Esophagus squamous epithelium (tissue), 5 donors: ENCODE measurements around the gene CDHR3. TPM values are rescaled to one million over a fixed set of nuclear protein-coding genes. Genes with fewer than 3 reads are reported as not detected.
"Not testable (repeated sequence)": the region's sequence is repeated elsewhere in the genome, so short reads cannot be mapped to it uniquely, and the experiment has no call there.

ENCODE experiments used
- DNase-seq: peaks from one replicate; lab custom pipeline; 2025; lab: John Stamatoyannopoulos, UW
- H3K27ac ChIP-seq, 4 donors: fragments of 200-600 bp; sonication (generic); one replicate each; pipeline ENCODE4 v1.5.1; 2016 to 2019; ENCODE audit warnings: mild to moderate bottlenecking in 1 of 4
- H3K27me3 ChIP-seq, 4 donors: fragments of 200-600 bp; sonication (generic); 1 replicate in 3 of 4; 2 replicates in 1 of 4; pipeline versions ENCODE4 v1.5.1 to v1.6.0; 2017 to 2021; ENCODE audit warnings: antibody characterized with exemption in 1 of 4
- H3K36me3 ChIP-seq, 3 donors: fragments of 200-600 bp; sonication (generic); one replicate each; pipeline ENCODE4 v1.5.1; 2016 to 2019
- H3K4me1 ChIP-seq, 3 donors: fragments of 200-600 bp; sonication (generic); one replicate each; pipeline ENCODE4 v1.5.1; 2017 to 2019
- H3K4me3 ChIP-seq, 4 donors: fragments of 200-600 bp; sonication (generic); 1 replicate in 3 of 4; 2 replicates in 1 of 4; pipeline ENCODE4 v1.5.1; 2016 to 2019; ENCODE audit warnings: mild to moderate bottlenecking in 2 of 4, moderate library complexity in 1 of 4
- H3K9me3 ChIP-seq, 3 donors: fragments of 200-600 bp; sonication (generic); one replicate each; pipeline ENCODE4 v1.5.1; 2016 to 2019
- POLR2A ChIP-seq, 4 donors: fragments of 450-650 bp; IDR thresholded peaks; one replicate each; pipeline ENCODE4 v1.6.1; 2017; ENCODE audit warnings: antibody characterized with exemption in 4 of 4, mild to moderate bottlenecking in 4 of 4, moderate library complexity in 3 of 4
- WGBS, 2 donors: methylation state at CpG; one replicate each; pipeline ENCODE4 v1.1.5; 2018; 5-methylcytosine and 5-hydroxymethylcytosine counted together
- intact Hi-C: fragments of 100-400 bp; cut with DNase I; formaldehyde crosslinking; loops from one replicate; pipeline ENCODE4 v1.15.0; 2022
- total RNA-seq, 4 donors: library from RNA; depleted of rRNA; stranded (reverse); fragments of >200 nt; gene quantifications; one replicate each; pipeline ENCODE4 v1.1.0, GENCODE V29; 2016
- TF ChIP-seq, protein P1 (sequence below), 6 experiments: fragments of 450-650 bp in 4 of 6; fragments of 200-600 bp in 2 of 6; sonication (generic) in 2 of 6; IDR thresholded peaks; one replicate each; pipeline ENCODE4 v1.5.1; 2016 to 2019; ENCODE audit warnings: antibody characterized with exemption in 6 of 6, mild to moderate bottlenecking in 4 of 6, moderate library complexity in 4 of 6
- donor health status: DM: yes; HTN: yes; CAD: no.

Gene CDHR3
- total RNA-seq, 4 donors from 2014 or later = 0.32 to 2.5 (median 1.9) TPM

DNA sequence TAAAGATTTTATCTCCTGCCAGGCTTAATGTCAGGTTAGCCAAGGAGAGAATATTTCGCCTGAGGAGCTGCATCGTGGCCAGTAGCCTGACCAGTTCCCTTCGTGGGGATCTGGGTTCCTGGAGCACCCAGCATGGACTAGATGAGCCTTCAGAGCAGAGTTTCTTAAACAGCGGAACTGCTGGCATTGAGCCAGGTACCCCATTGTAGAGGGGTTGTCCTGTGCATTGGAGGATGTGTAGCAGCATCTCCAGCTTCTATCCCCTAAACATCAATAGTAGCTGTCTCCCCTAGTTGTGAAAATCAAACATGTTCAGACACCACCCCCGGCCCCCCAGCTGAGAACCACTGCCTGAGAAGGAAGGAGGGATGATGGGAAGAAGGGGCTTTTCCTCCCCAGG, 36.2 kb downstream of the CDHR3 start:
- 63 to 69% methylated on average over 4 to 5 of the region's 5 CpGs for WGBS, 2 donors
- intact Hi-C loops = no loop called here
- no peak overlapping the region for H3K4me3 ChIP-seq
- H3K27me3 ChIP-seq = peaks cover 0 to 6% (median 0%) of the 10 kb centered on the region in 4 donors
- TF ChIP-seq, protein P1, sequence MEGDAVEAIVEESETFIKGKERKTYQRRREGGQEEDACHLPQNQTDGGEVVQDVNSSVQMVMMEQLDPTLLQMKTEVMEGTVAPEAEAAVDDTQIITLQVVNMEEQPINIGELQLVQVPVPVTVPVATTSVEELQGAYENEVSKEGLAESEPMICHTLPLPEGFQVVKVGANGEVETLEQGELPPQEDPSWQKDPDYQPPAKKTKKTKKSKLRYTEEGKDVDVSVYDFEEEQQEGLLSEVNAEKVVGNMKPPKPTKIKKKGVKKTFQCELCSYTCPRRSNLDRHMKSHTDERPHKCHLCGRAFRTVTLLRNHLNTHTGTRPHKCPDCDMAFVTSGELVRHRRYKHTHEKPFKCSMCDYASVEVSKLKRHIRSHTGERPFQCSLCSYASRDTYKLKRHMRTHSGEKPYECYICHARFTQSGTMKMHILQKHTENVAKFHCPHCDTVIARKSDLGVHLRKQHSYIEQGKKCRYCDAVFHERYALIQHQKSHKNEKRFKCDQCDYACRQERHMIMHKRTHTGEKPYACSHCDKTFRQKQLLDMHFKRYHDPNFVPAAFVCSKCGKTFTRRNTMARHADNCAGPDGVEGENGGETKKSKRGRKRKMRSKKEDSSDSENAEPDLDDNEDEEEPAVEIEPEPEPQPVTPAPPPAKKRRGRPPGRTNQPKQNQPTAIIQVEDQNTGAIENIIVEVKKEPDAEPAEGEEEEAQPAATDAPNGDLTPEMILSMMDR (IDR thresholded peaks at IDR 0.05) = no peak
- TF ChIP-seq POLR2A (IDR thresholded peaks at IDR 0.05) = no peak
- DNase-seq = no peak
- no peak overlapping the region for H3K27ac ChIP-seq
- H3K36me3 ChIP-seq = no peaks in the 10 kb centered on the region
- H3K4me1 ChIP-seq = no peaks in the 10 kb centered on the region
- no peaks in the 10 kb centered on the region for H3K9me3 ChIP-seq

DNA sequence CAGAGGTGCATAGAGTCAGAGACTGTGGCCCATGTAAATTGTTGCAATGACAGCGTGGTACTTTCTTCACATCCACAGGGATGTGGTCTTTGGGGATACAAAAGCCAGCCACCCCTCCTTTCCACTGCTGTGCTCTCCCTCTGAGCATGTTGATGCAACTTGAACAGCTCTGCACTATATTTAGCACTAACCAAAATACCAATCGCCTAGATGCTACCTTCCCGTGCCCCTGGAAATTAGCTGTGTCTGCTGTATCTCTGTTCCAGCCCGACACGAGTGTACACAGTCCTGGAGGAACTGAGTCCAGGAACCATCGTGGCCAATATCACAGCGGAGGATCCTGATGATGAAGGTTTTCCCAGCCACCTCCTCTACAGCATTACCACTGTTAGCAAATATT, 38.1 kb downstream of the CDHR3 start:
- H3K4me3 ChIP-seq = no peak overlapping the region
- H3K9me3 ChIP-seq = peaks cover 0 to 6% (median 0%) of the 10 kb centered on the region in 3 donors
- no peaks in the 10 kb centered on the region for H3K36me3 ChIP-seq
- no peaks in the 10 kb centered on the region for H3K4me1 ChIP-seq
- WGBS, 2 donors = 68 to 75% methylated on average over 7 of the region's 7 CpGs
- intact Hi-C loops = loop anchor here (10.0 kb wide), 1 partner anchor 246 kb away; no protein-coding TSS in a partner anchor
- no peak overlapping the region for H3K27ac ChIP-seq
- TF ChIP-seq, protein P1 (IDR thresholded peaks at IDR 0.05) = no peak
- no peak for TF ChIP-seq POLR2A (IDR thresholded peaks at IDR 0.05)
- no peak for DNase-seq
- H3K27me3 ChIP-seq = peaks cover 0 to 6% (median 0%) of the 10 kb centered on the region in 4 donors

- TF ChIP-seq POLR2A (IDR thresholded peaks at IDR 0.05) = no peak
- TF ChIP-seq, protein P1 (IDR thresholded peaks at IDR 0.05) = no peak
- no peak for DNase-seq
- Histone ChIP-seq H3K4me1 (no peaks in the 10 kb centered on the region), H3K27ac (no peak overlapping the region), H3K4me3 (no peak overlapping the region), H3K27me3 (peaks cover 0 to 6% (median 0%) of the 10 kb centered on the region in 4 donors), H3K36me3 (no peaks in the 10 kb centered on the region), H3K9me3 (peaks cover 0 to 13% (median 2%) of the 10 kb centered on the region in 3 donors)
- WGBS, 2 donors = 64 to 94% methylated on average over 1 of the region's 1 CpG
- intact Hi-C loops = loop anchor here (10.0 kb wide), 1 partner anchor 247 kb away; no protein-coding TSS in a partner anchor
Observed at GRCh38 chr7:106001886-106002285, 38.8 kb downstream of the CDHR3 start.

- intact Hi-C loops = loop anchor here (10.0 kb wide), 1 partner anchor 249 kb away; no protein-coding TSS in a partner anchor
- TF ChIP-seq, protein P1 (IDR thresholded peaks at IDR 0.05) = no peak
- no peak for TF ChIP-seq POLR2A (IDR thresholded peaks at IDR 0.05)
- DNase-seq = no peak
Observed at GRCh38 chr7:106003525-106004064, 40.5 kb downstream of the CDHR3 start.

GRCh38 chr7:106006906-106007305, 43.8 kb downstream of the CDHR3 start:
- no peak overlapping the region for H3K4me3 ChIP-seq
- H3K27me3 ChIP-seq = no peaks in the 10 kb centered on the region
- DNase-seq = no peak
- H3K27ac ChIP-seq = no peak overlapping the region
- no peaks in the 10 kb centered on the region for H3K36me3 ChIP-seq
- intact Hi-C loops = loop anchor here (10.0 kb wide), 1 partner anchor 252 kb away; no protein-coding TSS in a partner anchor
- H3K9me3 ChIP-seq = peaks cover 0 to 19% (median 5%) of the 10 kb centered on the region in 3 donors
- peaks cover 12 to 23% (median 15%) of the 10 kb centered on the region in 3 donors for H3K4me1 ChIP-seq
- WGBS, 2 donors = 92 to 95% methylated on average over 3 to 4 of the region's 5 CpGs
- TF ChIP-seq, protein P1 (IDR thresholded peaks at IDR 0.05) = no peak
- TF ChIP-seq POLR2A (IDR thresholded peaks at IDR 0.05) = no peak

More at GRCh38 chr7:106003525-106004064, 40.5 kb downstream of the CDHR3 start:
- Histone ChIP-seq H3K9me3 (peaks cover 0 to 19% (median 5%) of the 10 kb centered on the region in 3 donors), H3K4me1 (no peaks in the 10 kb centered on the region), H3K36me3 (no peaks in the 10 kb centered on the region), H3K4me3 (no peak overlapping the region), H3K27ac (no peak overlapping the region), H3K27me3 (peaks cover 0 to 6% (median 0%) of the 10 kb centered on the region in 4 donors)
- WGBS, 2 donors = 95 to 97% methylated on average over 4 to 5 of the region's 5 CpGs

DNA sequence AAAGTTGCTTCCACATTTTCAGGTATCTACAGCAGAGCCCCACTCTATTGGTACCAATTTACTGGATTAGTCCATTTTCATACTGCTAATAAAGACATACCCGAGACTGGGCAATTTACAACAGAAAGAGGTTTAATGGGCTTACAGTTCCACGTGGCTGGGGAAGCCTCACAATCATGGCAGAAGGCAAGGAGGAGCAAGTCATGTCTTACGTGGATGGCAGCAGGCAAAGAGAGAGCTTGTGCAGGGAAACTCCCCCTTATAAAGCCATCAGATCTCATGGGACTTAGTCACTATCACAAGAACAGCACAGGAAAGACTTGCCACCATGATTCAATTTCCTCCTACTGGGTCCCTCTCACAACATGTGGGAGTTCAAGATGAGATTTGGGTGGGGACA, 44.7 kb downstream of the CDHR3 start:
- H3K9me3 ChIP-seq = peaks cover 0 to 19% (median 5%) of the 10 kb centered on the region in 3 donors
- intact Hi-C loops = loop anchor here (10.0 kb wide), 1 partner anchor 253 kb away; no protein-coding TSS in a partner anchor
- not testable (repeated sequence) for H3K27ac ChIP-seq, DNase-seq, H3K27me3 ChIP-seq, H3K4me3 ChIP-seq, H3K36me3 ChIP-seq
- peaks cover 12 to 23% (median 15%) of the 10 kb centered on the region in 3 donors for H3K4me1 ChIP-seq
- WGBS, 2 donors = 89% methylated on average over 3 of the region's 3 CpGs; no CpG with 5 or more reads in 1 of the 2 donors
